ENCODE measurements around the gene INTS12.

The INTS12 gene

GRCh38 chr4:105725623-105726022 is 17.1 kb upstream of the INTS12 start:
- no peak overlapping the region for H3K4me3 ChIP-seq (ENCODE audit: low read depth, low read length)
- in situ Hi-C loops (cut with HindIII; ENCODE audit: low sequenced_read_pairs), result no loop called here
- no peak for DNase-seq (ENCODE audit: low read depth)
- TF ChIP-seq, protein P1, sequence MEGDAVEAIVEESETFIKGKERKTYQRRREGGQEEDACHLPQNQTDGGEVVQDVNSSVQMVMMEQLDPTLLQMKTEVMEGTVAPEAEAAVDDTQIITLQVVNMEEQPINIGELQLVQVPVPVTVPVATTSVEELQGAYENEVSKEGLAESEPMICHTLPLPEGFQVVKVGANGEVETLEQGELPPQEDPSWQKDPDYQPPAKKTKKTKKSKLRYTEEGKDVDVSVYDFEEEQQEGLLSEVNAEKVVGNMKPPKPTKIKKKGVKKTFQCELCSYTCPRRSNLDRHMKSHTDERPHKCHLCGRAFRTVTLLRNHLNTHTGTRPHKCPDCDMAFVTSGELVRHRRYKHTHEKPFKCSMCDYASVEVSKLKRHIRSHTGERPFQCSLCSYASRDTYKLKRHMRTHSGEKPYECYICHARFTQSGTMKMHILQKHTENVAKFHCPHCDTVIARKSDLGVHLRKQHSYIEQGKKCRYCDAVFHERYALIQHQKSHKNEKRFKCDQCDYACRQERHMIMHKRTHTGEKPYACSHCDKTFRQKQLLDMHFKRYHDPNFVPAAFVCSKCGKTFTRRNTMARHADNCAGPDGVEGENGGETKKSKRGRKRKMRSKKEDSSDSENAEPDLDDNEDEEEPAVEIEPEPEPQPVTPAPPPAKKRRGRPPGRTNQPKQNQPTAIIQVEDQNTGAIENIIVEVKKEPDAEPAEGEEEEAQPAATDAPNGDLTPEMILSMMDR (IDR thresholded peaks at IDR 0.05; ENCODE audit: low read depth, low read length, missing control alignments), result no peak

DNA sequence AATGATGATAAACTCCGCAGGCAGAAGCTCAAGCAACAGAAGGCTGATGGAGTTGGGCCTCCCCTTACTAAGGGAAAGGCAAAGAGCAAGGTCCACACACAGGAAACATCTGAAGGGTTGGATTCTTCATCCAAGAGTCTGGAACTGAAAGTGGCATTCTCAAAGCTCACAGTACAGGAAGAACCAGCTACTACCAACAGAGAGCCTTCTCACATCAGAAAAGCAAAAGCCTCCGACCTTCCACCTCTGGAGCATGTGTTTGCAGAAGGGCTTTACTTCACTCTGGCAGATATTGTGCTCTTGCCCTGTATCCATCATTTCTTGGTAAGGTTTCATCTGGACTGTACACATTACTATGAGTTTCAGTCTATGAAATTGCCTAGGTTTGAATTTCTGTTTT is 10.7 kb upstream of the INTS12 start:
- H3K4me3 ChIP-seq (ENCODE audit: low read depth, low read length), result no peak overlapping the region
- DNase-seq (ENCODE audit: low read depth), result no peak
- in situ Hi-C loops (cut with HindIII; ENCODE audit: low sequenced_read_pairs), result no loop called here
- TF ChIP-seq, protein P1 (IDR thresholded peaks at IDR 0.05; ENCODE audit: low read depth, low read length, missing control alignments), result no peak

DNA sequence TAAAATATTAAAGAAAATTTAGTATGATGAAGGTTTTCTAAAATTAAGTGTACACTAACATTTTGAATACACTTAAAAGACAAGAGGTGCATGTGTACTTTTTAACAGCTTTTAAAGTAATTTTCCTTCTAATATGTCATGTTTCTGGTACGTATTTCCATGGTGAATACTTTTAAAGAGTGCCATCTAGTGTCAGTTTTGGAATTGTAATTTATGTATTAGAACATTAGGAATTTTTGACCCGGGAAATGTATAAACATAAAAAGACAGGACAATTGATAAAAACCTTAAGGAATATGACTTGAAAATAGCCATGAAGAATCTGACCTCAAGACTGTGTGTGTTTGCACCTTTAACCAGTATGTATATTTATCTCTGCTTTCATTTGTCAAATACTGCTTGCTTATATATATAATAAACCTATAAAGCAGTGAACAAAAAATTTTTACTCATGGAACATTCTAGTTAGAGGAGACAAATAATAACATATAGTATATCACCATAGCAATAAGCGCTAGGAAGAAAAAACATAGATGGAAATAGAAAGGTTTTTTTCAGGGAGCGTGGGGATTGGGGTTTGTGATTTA is 7.3 kb upstream of the INTS12 start:
- TF ChIP-seq, protein P1 (IDR thresholded peaks at IDR 0.05; ENCODE audit: low read depth, low read length, missing control alignments), result peak; percentile 6
- in situ Hi-C loops (cut with HindIII; ENCODE audit: low sequenced_read_pairs), result no loop called here
- peak; percentile 13 for DNase-seq (ENCODE audit: low read depth)
- no peak overlapping the region for H3K4me3 ChIP-seq (ENCODE audit: low read depth, low read length)

DNA sequence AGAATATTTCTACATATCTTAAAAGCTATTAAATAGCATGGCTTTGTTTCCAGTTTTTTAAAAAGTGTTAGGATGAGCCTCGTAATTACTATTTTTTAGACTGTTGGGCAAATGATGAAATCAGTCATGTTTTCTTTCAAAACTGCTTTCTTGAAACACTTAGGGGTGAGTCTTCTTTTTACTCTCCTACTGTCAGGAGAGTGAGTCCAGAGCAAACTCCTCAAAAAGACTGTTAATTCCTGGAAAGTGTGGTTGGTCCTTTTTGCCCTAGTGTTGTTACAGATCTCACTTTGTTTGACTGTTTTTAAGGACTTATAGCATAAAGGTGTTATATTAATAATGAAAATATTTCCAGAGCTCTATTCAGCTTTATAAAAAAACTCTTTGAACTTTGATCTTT is 6.4 kb upstream of the INTS12 start:
- TF ChIP-seq, protein P1 (IDR thresholded peaks at IDR 0.05; ENCODE audit: low read depth, low read length, missing control alignments), result no peak
- H3K4me3 ChIP-seq (ENCODE audit: low read depth, low read length), result no peak overlapping the region
- in situ Hi-C loops (cut with HindIII; ENCODE audit: low sequenced_read_pairs), result no loop called here
- no peak for DNase-seq (ENCODE audit: low read depth)

DNA sequence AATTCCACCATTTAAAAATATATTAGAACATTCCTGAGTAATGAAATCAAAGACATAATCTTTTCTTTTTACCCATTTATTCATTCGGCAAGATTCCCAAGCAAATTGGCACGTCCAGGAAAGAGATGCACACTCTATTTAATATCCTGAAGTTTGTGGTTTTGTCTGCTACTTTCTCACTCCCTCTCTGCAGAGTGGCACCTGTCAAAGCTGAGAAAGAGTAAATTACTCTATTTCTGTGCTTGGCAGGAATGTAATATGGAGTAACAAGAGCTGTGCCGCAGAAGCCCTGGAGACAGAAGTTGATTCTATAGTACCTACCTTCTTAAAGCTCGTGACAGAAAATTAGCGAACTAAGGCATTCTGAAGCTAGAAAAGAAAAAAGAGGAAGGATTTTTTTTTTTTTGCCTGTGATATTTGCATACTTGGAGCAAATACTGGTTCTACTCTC is 5.6 kb upstream of the INTS12 start:
- no peak for DNase-seq (ENCODE audit: low read depth)
- TF ChIP-seq, protein P1 (IDR thresholded peaks at IDR 0.05; ENCODE audit: low read depth, low read length, missing control alignments), result no peak
- H3K4me3 ChIP-seq (ENCODE audit: low read depth, low read length), result no peak overlapping the region
- in situ Hi-C loops (cut with HindIII; ENCODE audit: low sequenced_read_pairs), result no loop called here

- DNase-seq (ENCODE audit: low read depth), result no peak
- in situ Hi-C loops (cut with HindIII; ENCODE audit: low sequenced_read_pairs), result no loop called here
- TF ChIP-seq, protein P1 (IDR thresholded peaks at IDR 0.05; ENCODE audit: low read depth, low read length, missing control alignments), result no peak
- H3K4me3 ChIP-seq (ENCODE audit: low read depth, low read length), result no peak overlapping the region
Observed at GRCh38 chr4:105712766-105713165, 4.3 kb upstream of the INTS12 start.
